HG03521 (cell line): ENCODE results near the gene MCEMP1.
A peak's percentile ranks its signal among the peaks of the same experiment; 100 is the strongest.

ENCODE experiments used
- ATAC-seq: cut with Tn5 transposase; IDR thresholded peaks from one replicate; pipeline ENCODE4 v1.9.1; 2021; ENCODE audit warnings: mild to moderate bottlenecking, moderate library complexity; ENCODE audit not compliant: unreplicated experiment

MCEMP1 gene

GRCh38 chr19:7676854-7677253, at the start of gene MCEMP1:
Gene MCEMP1, plus strand, starts transcription at chr19:7677090. Its CDS starts 31 bp downstream, at chr19:7677121.
- no peak for ATAC-seq

GRCh38 chr19:7627166-7627565, 49.7 kb upstream of the MCEMP1 start:
- ATAC-seq = no peak

GRCh38 chr19:7628589-7629311, 48.1 kb upstream of the MCEMP1 start:
- no peak for ATAC-seq

- peak; percentile 94 for ATAC-seq
Measured at GRCh38 chr19:7629347-7630054, 47.4 kb upstream of the MCEMP1 start, which contains the start of the genes PET100 and XAB2. Gene PET100, plus strand, starts transcription at chr19:7629793. Its CDS starts 41 bp downstream, at chr19:7629834. Gene XAB2, minus strand, starts transcription at chr19:7629545. Its CDS starts 18 bp downstream, at chr19:7629527.

- no peak for ATAC-seq
Measured at GRCh38 chr19:7631577-7631976, 45.3 kb upstream of the MCEMP1 start.

- ATAC-seq = no peak
Measured at GRCh38 chr19:7632340-7633203, 44.3 kb upstream of the MCEMP1 start.

- ATAC-seq = no peak
Measured at GRCh38 chr19:7633698-7634097, 43.2 kb upstream of the MCEMP1 start, which contains the start of gene PCP2. Gene PCP2, minus strand, starts transcription at chr19:7633719. Its CDS starts 262 bp downstream, at chr19:7633457.

- ATAC-seq = no peak
Measured at GRCh38 chr19:7635670-7636069, 41.2 kb upstream of the MCEMP1 start.

- ATAC-seq = no peak
Measured at GRCh38 chr19:7636317-7636690, 40.6 kb upstream of the MCEMP1 start.

GRCh38 chr19:7636691-7637373, 40.1 kb upstream of the MCEMP1 start, which contains the start of gene STXBP2:
Gene STXBP2, plus strand, starts transcription at chr19:7637110. Its CDS starts 40 bp downstream, at chr19:7637150.
- ATAC-seq = peak; percentile 74

GRCh38 chr19:7637374-7638256, 39.3 kb upstream of the MCEMP1 start:
- peak; percentile 8 for ATAC-seq

GRCh38 chr19:7638802-7639465, 38.0 kb upstream of the MCEMP1 start:
- ATAC-seq = no peak

- no peak for ATAC-seq
Measured at GRCh38 chr19:7639863-7640348, 37.0 kb upstream of the MCEMP1 start.

GRCh38 chr19:7640803-7641202, 36.1 kb upstream of the MCEMP1 start:
- ATAC-seq = no peak

GRCh38 chr19:7641290-7642276, 35.3 kb upstream of the MCEMP1 start:
- no peak for ATAC-seq

GRCh38 chr19:7642295-7643030, 34.4 kb upstream of the MCEMP1 start:
- ATAC-seq = no peak

GRCh38 chr19:7643031-7643415, 33.9 kb upstream of the MCEMP1 start:
- ATAC-seq = no peak
